HS-27A (cell line): ENCODE measurements around the gene DBF4B.

Source experiments
- DNase-seq: peaks from one replicate; pipeline ENCODE4 v3.0.0-alpha.2; 2012; ENCODE audit warnings: low read depth, missing footprints

Gene DBF4B

GRCh38 chr17:44759916-44760243 lies 51.4 kb downstream of the DBF4B start:
- DNase-seq = no peak

- DNase-seq = no peak
Measured at GRCh38 chr17:44760474-44761308, 52.2 kb downstream of the DBF4B start.

- DNase-seq = no peak
Measured at GRCh38 chr17:44761932-44762810, 53.7 kb downstream of the DBF4B start.

- no peak for DNase-seq
Measured at GRCh38 chr17:44763170-44763569, 54.7 kb downstream of the DBF4B start.

GRCh38 chr17:44765965-44766364 lies 57.5 kb downstream of the DBF4B start:
- DNase-seq = no peak

GRCh38 chr17:44766409-44767038 lies 58.1 kb downstream of the DBF4B start:
- no peak for DNase-seq

- no peak for DNase-seq
Measured at GRCh38 chr17:44767493-44767892, 59.0 kb downstream of the DBF4B start.

- no peak for DNase-seq
Measured at GRCh38 chr17:44768505-44769142, 60.2 kb downstream of the DBF4B start.

- DNase-seq = no peak
Measured at GRCh38 chr17:44769230-44769629, 60.8 kb downstream of the DBF4B start.

- DNase-seq = no peak
Measured at GRCh38 chr17:44769647-44770084, 61.2 kb downstream of the DBF4B start.

GRCh38 chr17:44770166-44770925 lies 61.9 kb downstream of the DBF4B start:
- DNase-seq = no peak

- DNase-seq = no peak
Measured at GRCh38 chr17:44772308-44773045, 64.0 kb downstream of the DBF4B start.

GRCh38 chr17:44773140-44773539 lies 64.7 kb downstream of the DBF4B start:
- DNase-seq = no peak

GRCh38 chr17:44774271-44775135 lies 66.0 kb downstream of the DBF4B start:
- DNase-seq = peak; percentile 43

GRCh38 chr17:44775136-44775837 lies 66.8 kb downstream of the DBF4B start:
- DNase-seq = peak; percentile 89

GRCh38 chr17:44775838-44776621 lies 67.6 kb downstream of the DBF4B start:
- no peak for DNase-seq

- DNase-seq = no peak
Measured at GRCh38 chr17:44776628-44777393, 68.3 kb downstream of the DBF4B start.
